NCI-H187 treated with DMSO at 0.1 percent for 48 hours (cell line): ENCODE data around the gene LDB2.

Experiments
- DNase-seq: peaks from one replicate; lab custom pipeline; 2025; lab: John Stamatoyannopoulos, UW

LDB2 gene

DNA sequence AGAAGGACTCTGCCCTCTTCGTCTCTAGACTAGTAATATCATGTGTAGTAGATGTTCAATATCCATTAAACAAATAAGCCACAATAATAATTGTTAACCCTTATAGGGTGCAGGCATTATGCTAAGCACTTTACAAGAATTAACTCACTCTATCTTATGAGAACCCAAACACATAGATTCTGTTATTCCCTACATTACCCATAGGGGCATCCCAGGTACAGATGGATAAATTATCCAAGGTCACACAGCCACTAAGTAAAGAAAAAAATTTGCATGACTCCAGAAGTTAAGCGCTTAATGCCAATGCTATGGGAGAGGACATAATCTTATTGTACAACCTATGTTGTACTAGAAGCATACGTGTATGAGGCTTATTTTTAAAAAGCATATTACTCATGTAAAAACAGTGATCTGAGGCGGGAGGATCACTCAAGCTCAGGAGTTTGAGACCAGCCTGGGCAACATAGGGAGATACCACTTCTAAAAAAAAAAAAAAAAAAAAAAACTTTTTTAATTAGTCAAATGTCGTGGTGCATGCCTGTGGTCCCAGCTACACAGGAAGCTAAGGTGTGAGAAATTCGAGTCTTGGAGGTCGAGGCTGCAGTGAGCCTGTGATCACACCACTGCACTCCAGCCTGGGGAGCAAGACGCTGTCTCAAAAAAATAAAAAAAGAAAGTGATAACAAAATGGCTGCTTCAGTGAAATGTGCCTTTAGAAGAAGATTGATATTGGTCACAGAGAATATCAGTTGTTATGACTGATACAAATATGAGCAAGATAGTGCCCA is 13.6 kb downstream of the LDB2 start:
- DNase-seq = no peak

DNA sequence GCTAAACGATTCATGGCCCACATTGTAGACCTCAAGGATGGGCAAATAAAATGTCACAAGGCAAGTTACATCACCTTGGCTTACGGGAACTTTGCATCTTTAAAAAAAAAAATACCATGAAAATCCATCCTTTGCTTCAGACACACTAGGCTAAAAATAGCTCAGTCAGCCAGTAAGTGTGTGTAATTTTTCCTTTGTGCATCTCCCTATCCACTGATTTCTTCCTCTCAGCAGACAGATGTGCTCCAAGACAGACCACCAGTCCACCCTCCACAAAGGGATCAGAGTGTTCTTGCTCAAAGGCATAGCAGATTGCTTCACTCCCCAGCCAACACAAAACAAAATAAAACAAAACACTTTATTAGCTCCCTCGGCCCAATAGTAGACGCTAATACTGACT is 14.6 kb downstream of the LDB2 start:
- no peak for DNase-seq

GRCh38 chr4:16881151-16881884 is 17.1 kb downstream of the LDB2 start:
- DNase-seq = no peak

GRCh38 chr4:16875487-16875886 is 23.0 kb downstream of the LDB2 start:
- no peak for DNase-seq

DNA sequence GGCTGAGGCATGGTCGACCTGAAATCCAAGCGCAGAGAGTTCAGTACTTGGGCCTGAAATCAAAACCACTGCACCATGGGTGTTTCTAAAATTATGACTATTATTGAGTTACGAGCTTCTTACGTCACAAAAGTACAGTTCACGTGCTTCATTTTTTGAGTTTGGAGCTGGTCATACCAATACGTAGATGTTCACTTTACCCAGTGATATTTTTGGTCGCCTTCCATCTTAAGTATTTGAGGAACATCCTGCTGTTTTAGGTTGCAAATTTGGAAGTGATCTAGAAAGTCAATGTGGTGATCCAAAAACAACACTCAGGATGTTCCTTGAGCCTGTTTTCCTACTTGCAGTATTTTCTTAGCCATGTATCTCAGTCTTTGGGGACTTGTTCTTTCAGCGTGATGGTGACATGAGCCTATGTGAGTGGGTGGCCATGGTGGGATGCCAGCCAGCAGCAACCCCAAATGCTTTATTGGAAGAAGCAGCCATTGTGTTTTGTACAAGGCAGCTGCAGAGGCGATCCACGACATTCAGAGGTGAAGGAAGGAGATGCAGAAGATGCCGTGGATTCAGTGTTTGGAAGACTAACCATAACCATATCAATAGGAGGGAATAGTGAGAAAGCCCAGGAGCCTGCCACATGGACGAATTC is 28.7 kb downstream of the LDB2 start:
- DNase-seq = no peak

DNA sequence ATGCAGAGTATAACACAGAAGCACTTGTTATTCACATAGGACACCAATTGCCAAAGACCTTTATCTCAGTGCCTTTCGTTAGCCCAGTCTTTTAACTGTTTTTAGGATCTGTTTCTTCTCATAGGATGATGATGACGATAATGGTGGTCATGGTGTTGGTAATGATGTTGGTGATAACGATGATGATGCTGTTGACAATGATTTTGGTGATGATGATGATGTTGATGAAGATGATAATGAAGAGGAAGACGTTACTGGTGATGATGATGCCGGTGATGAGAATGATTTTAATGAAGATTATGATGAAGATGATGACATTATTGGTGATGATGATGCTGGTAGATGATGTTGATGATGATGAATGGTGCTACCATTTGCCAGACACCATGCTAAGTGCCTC is 29.8 kb downstream of the LDB2 start:
- no peak for DNase-seq

DNA sequence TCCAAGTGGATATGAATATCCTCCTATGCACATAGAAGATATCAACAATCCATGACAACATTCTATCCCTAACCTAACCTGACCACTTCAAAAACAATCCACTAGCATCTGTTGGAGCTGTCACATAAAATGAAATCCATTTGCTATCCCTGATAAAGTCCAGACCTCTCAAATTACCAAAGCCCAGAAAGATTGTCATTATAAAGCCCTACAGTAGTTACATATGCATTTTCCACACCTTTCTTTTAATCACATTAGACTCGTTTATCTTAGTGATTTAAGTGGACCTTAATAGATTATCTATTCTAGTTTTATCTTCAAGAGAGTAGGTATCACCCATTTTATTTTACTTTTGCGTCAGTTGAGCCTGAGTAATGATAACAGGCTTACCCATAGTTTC is 30.6 kb downstream of the LDB2 start:
- DNase-seq = no peak

DNA sequence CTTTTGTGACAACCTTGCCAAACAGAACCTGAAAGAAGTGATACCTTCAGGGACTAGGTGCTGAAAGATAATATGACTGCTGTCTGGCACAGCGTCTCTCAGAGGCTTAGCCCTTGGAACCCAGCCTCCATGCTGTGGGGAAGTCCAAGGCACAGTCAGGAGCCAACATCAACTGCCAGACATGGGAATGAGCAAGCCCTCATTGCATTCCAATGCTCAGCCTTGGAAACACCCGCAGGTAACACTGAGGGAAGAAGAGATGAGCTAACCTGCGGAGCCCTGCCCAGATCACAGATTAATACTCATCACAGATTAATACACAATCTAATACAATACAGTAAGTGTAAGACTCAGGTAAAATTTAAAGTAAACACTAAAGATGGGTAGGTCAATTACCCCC is 31.5 kb downstream of the LDB2 start:
- DNase-seq = no peak

DNA sequence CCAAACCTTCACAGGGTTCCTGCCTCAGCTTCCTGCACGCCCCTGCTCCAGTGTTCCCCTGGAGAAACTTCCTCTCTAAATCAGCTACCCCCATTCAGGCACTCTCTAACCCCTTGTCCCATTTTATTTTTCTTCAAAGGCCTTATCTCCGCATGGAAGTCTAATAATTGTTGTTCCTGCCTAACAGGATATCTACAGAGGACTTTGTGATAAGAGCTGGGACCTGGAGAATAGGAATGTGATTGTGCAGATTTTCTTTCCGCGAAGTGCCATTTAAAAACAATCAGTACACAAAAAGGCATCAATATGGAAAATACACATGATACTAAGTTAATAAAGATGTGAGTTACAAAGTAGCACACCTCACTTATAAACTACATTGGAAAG is 32.6 kb downstream of the LDB2 start:
- no peak for DNase-seq

- no peak for DNase-seq
Measured at GRCh38 chr4:16865209-16865896, 33.1 kb downstream of the LDB2 start.

DNA sequence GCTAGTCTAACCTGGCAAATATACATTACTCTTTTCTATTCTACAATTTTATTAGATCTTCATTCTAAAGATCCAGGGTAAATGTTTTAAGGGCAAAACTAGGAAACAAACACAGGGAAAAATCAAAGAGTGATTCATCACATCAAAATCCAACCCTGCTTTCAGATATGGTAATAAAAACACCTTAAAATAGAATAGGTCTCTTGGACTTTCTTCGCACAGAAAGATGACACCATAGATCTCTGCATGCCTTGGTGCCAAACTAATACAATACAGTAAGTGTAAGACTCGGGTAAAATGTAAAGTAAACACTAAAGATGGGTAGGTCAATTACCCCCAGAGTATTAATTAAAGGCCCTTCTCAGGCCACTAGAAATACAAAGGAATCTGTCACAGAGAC is 34.2 kb downstream of the LDB2 start:
- DNase-seq = no peak

GRCh38 chr4:16862697-16863096 is 35.7 kb downstream of the LDB2 start:
- DNase-seq = no peak

- DNase-seq = no peak
Measured at GRCh38 chr4:16860516-16860915, 37.9 kb downstream of the LDB2 start.

GRCh38 chr4:16859031-16859430 is 39.4 kb downstream of the LDB2 start:
- no peak for DNase-seq

GRCh38 chr4:16858275-16858752 is 40.1 kb downstream of the LDB2 start:
- no peak for DNase-seq

- DNase-seq = no peak
Measured at GRCh38 chr4:16857425-16857824, 41.0 kb downstream of the LDB2 start.

DNA sequence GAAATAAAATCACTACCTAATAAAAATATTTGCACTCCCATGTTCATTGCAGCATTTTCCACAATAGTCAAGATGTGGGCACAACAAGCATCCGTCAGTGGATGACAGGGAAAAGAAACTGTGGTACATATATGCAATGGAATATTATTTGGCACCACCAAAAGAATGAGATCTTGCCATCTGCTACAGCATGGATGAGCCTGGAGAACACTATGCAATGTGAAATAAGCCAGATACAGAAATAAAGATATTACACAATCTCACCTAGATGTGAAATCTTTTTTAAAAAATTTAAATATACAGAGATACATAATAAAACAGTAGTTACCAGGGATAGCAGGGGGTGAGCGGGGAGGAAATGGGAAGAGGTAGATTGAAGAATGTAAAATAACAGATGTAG is 44.8 kb downstream of the LDB2 start:
- DNase-seq = no peak

- no peak for DNase-seq
Measured at GRCh38 chr4:16852644-16853043, 45.8 kb downstream of the LDB2 start.

- DNase-seq = no peak
Measured at GRCh38 chr4:16852228-16852627, 46.2 kb downstream of the LDB2 start.

DNA sequence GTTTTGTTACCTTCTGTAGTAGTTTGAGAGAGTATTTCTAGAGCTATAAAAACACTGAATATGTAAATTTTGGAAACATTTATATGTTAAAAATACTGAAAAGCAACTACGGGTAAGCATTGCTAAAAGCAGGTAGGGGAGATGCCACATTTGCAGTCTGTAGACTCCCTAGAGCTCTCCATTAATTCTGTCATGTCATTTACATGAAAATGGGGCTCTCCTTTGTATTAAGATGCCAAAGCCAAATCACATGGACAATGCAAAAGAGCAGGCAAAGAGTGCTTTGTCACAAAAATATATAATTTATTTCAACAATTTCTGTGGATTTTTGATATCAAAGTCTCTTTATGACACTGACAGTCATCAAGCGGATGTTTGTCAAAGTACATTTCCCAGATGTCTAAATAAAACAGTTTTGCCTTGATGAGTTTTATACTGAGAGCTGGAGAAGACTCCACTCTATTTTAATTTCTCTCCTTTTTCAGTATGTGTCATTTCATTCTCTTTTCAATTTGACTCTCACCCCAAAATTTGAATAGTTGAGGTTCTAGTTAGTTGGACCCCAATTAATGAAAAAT is 51.8 kb downstream of the LDB2 start:
- DNase-seq = no peak

DNA sequence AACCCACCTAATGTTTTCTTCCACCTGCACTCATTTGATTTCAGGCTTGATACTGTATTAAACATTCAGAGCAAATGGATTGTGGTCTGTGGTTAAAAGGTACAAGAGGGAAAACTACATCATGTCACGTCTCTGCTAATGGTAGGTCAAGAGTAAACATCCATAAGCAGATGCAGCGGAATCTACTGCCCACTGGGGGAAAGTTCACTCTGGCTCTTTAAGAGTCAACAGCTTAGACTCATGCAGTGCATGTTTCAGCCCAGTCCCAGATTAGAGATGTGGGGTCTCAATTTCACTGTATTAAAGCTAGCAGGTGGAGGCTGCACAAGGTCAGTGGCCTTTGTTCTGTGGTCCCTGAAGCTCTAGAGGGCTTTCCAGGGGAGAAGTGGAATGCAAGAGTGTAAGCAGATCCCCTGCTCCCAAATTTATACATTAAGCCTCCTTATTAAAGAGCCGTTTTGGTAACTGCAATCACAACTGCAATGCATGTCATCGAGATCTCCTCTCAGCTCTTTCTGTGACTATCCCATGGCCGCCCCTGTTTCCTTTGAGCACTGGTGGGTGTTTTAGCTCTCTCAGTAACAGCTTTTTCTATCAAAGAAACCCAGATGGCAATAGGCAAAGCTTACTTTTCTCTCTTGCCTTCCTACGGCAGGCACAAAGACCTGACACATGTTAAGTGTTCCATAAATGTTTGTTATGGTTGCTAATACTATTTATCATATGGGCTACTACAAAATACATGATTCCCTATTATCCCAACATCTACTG is 53.4 kb downstream of the LDB2 start:
- DNase-seq = no peak
